ENCODE results near the gene MACC1. TPM values are rescaled to one million over a fixed set of nuclear protein-coding genes. Genes with fewer than 3 reads are reported as not detected.

The MACC1 gene
- polyA plus RNA-seq, 1 of the 3 experiments (the other 2 are of a cell fraction) = not detected

DNA sequence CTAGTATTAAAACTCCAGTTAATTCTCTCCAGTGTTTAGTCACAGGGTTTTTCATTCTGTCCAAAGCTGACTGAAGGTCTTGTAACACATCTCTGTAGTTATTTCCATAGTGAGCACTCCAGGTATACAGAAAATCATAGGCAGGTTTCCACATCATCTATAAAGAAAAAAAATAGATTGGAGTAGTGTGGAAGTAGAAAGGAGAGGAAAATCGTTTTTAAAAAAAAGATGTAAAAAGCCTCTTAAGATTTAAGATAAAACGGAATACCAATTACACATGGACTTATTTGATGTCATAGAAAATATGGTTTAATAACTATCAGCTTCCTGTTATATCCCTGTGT lies 76.2 kb downstream of the MACC1 start:
- peaks cover 0 to 2% of the 10 kb centered on the region in 2 experiments; a peak in 1 of 4 replicates for H3K4me1 ChIP-seq (ENCODE audit: control insufficient read depth in 1 of 2, insufficient read depth in 2 of 2, low read depth in 1 of 2, low read length in 1 of 2)
- no peaks in the 10 kb centered on the region for H3K9me2 ChIP-seq
- H3F3A ChIP-seq (replicated peaks; ENCODE audit: insufficient read depth) = peaks cover 3% of the 10 kb centered on the region
- no peaks in the 10 kb centered on the region for H3K27me3 ChIP-seq (ENCODE audit: insufficient read depth)
- POLR2A ChIA-PET = no interaction called here
- WGBS (ENCODE audit: low lambda C conversion rate) = 21% methylated on average over 2 of the region's 2 CpGs
- CTCF ChIA-PET = interaction anchor here (1.9 kb wide), 1 partner anchor 32 kb away, joined by 5 read pairs; no protein-coding TSS in a partner anchor
- H3K9ac ChIP-seq = no peak overlapping the region
- no peak overlapping the region for H3K27ac ChIP-seq (ENCODE audit: low read depth in 2 of 2, low read length in 1 of 2)
- H4K20me1 ChIP-seq (ENCODE audit: insufficient read depth) = no peaks in the 10 kb centered on the region
- H3K36me3 ChIP-seq (replicated peaks in 1 of 2; ENCODE audit: control insufficient read depth in 1 of 2, insufficient read depth in 2 of 2, low read length in 1 of 2) = no peaks in the 10 kb centered on the region
- no peak for DNase-seq
- H3K79me2 ChIP-seq (ENCODE audit: insufficient read depth) = no peaks in the 10 kb centered on the region
- TF ChIP-seq RAD21 (IDR thresholded peaks at IDR 0.05; ENCODE audit: low read length) (no peak), EP300 (IDR thresholded peaks at IDR 0.05; ENCODE audit: borderline replicate concordance in 1 of 2, low read depth in 1 of 2, low read length in 1 of 2) (no peak), TEAD4 (IDR thresholded peaks at IDR 0.05; ENCODE audit: borderline replicate concordance, insufficient read depth) (no peak), RCOR1 (IDR thresholded peaks at IDR 0.05; ENCODE audit: low read length) (no peak), EZH2phosphoT487 (IDR thresholded peaks at IDR 0.05; ENCODE audit: borderline replicate concordance, low read depth) (no peak), FOXJ3 (CRISPR knock-in tag; IDR thresholded peaks at IDR 0.05) (no peak), POLR2AphosphoS5 (IDR thresholded peaks at IDR 0.05; ENCODE audit: low read depth, low read length) (no peak), RXRA (IDR thresholded peaks at IDR 0.05; ENCODE audit: borderline replicate concordance, low read depth) (no peak), SMC3 (IDR thresholded peaks at IDR 0.05; ENCODE audit: low read depth, low read length) (no peak), RFX5 (IDR thresholded peaks at IDR 0.05; ENCODE audit: low read length) (no peak), MXI1 (IDR thresholded peaks at IDR 0.05; ENCODE audit: low read depth, low read length) (no peak), FOSL2 (IDR thresholded peaks at IDR 0.05; ENCODE audit: borderline replicate concordance, low read depth) (no peak), NRF1 (IDR thresholded peaks at IDR 0.05; ENCODE audit: low read depth, low read length) (no peak), GATA2 (CRISPR knock-in tag; IDR thresholded peaks at IDR 0.05) (no peak)
- TF ChIP-seq, protein P1, sequence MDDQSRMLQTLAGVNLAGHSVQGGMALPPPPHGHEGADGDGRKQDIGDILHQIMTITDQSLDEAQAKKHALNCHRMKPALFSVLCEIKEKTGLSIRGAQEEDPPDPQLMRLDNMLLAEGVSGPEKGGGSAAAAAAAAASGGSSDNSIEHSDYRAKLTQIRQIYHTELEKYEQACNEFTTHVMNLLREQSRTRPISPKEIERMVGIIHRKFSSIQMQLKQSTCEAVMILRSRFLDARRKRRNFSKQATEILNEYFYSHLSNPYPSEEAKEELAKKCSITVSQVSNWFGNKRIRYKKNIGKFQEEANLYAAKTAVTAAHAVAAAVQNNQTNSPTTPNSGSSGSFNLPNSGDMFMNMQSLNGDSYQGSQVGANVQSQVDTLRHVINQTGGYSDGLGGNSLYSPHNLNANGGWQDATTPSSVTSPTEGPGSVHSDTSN (IDR thresholded peaks at IDR 0.05) = no peak
- TF ChIP-seq, protein P2, sequence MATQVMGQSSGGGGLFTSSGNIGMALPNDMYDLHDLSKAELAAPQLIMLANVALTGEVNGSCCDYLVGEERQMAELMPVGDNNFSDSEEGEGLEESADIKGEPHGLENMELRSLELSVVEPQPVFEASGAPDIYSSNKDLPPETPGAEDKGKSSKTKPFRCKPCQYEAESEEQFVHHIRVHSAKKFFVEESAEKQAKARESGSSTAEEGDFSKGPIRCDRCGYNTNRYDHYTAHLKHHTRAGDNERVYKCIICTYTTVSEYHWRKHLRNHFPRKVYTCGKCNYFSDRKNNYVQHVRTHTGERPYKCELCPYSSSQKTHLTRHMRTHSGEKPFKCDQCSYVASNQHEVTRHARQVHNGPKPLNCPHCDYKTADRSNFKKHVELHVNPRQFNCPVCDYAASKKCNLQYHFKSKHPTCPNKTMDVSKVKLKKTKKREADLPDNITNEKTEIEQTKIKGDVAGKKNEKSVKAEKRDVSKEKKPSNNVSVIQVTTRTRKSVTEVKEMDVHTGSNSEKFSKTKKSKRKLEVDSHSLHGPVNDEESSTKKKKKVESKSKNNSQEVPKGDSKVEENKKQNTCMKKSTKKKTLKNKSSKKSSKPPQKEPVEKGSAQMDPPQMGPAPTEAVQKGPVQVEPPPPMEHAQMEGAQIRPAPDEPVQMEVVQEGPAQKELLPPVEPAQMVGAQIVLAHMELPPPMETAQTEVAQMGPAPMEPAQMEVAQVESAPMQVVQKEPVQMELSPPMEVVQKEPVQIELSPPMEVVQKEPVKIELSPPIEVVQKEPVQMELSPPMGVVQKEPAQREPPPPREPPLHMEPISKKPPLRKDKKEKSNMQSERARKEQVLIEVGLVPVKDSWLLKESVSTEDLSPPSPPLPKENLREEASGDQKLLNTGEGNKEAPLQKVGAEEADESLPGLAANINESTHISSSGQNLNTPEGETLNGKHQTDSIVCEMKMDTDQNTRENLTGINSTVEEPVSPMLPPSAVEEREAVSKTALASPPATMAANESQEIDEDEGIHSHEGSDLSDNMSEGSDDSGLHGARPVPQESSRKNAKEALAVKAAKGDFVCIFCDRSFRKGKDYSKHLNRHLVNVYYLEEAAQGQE (IDR thresholded peaks at IDR 0.05; ENCODE audit: low read depth, low read length) = no peak
- TF ChIP-seq, protein P3, sequence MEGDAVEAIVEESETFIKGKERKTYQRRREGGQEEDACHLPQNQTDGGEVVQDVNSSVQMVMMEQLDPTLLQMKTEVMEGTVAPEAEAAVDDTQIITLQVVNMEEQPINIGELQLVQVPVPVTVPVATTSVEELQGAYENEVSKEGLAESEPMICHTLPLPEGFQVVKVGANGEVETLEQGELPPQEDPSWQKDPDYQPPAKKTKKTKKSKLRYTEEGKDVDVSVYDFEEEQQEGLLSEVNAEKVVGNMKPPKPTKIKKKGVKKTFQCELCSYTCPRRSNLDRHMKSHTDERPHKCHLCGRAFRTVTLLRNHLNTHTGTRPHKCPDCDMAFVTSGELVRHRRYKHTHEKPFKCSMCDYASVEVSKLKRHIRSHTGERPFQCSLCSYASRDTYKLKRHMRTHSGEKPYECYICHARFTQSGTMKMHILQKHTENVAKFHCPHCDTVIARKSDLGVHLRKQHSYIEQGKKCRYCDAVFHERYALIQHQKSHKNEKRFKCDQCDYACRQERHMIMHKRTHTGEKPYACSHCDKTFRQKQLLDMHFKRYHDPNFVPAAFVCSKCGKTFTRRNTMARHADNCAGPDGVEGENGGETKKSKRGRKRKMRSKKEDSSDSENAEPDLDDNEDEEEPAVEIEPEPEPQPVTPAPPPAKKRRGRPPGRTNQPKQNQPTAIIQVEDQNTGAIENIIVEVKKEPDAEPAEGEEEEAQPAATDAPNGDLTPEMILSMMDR (IDR thresholded peaks at IDR 0.05) = no peak
- TF ChIP-seq, protein P4, sequence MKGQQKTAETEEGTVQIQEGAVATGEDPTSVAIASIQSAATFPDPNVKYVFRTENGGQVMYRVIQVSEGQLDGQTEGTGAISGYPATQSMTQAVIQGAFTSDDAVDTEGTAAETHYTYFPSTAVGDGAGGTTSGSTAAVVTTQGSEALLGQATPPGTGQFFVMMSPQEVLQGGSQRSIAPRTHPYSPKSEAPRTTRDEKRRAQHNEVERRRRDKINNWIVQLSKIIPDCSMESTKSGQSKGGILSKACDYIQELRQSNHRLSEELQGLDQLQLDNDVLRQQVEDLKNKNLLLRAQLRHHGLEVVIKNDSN (IDR thresholded peaks at IDR 0.05; ENCODE audit: borderline replicate concordance, low read depth) = no peak
- TF ChIP-seq, protein P5, sequence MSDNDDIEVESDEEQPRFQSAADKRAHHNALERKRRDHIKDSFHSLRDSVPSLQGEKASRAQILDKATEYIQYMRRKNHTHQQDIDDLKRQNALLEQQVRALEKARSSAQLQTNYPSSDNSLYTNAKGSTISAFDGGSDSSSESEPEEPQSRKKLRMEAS (IDR thresholded peaks at IDR 0.05; ENCODE audit: low read depth) = no peak
- no peaks in the 10 kb centered on the region for H3K9me3 ChIP-seq
- no peak overlapping the region for H3K4me2 ChIP-seq
- H2AFZ ChIP-seq (ENCODE audit: low read depth) = no peak overlapping the region
- no peak overlapping the region for H3K4me3 ChIP-seq (ENCODE audit: low read depth in 2 of 2, low read length in 1 of 2)
